Activated CD8-positive, alpha-beta memory T cell treated with anti-CD3 and anti-CD28 coated beads for 4 hours (primary cell): ENCODE data around the gene CDK17.

Experiments
- DNase-seq, 2 donors: peaks; one replicate each; pipeline ENCODE4 v3.0.0-alpha.2; 2020; ENCODE audit warnings: low read depth in 2 of 2

Gene CDK17

DNA sequence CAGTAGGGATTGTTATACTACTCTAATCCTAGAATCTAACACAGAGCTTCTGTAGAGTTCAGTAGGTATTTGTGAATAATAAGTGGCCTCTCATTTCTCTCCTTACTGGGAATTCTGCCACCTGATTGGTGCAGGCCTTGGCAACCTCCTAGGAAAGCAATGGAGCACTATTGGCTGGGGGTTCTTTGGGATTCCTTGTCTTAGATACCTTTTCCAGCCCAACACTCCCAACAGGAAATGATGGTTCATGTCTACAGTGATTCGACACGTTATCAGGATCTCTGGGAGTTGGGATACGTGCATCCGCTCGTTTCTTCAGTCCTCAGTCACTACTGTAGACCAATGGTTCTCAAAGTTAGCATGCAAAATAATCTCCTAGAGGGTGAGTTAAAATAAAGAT, 138.7 kb downstream of the CDK17 start:
- DNase-seq, result no peak

DNA sequence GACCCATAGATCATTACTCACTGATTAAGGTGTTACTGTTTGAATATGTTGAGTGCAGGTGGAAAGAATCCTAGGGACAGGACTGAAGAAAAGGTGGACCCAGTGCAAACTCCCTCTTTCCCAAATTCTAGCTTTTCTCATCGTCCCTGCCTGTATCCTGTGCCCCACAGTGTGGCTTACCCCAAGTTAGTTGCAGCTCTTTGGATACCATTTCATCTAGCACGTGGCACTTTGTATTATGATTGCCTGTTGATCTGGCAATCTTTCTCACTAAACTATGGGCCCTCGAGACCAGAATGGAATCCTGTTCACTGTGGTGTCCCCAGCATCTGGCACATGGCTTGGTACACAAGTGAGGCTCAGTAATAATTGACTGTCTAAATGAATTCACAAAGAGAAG, 139.6 kb downstream of the CDK17 start:
- DNase-seq, result no peak

DNA sequence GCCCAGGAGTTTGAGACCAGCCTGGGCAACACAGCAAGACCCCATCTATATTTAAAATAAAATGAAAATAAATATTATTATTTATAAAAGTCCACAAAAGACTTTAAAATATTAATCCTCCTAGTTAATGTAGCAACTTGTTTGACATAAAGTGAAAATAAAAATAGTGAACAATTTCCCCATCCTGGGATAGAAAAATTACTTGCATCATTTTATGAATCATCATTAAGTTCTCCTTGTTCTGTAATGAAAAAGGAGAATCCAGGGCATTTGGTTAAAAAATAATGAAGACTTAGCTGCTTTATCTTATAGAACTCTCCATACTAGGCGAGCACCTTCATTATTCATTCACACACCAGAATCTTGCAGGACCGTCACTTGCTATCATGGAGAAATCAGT, 140.0 kb downstream of the CDK17 start:
- no peak for DNase-seq

DNA sequence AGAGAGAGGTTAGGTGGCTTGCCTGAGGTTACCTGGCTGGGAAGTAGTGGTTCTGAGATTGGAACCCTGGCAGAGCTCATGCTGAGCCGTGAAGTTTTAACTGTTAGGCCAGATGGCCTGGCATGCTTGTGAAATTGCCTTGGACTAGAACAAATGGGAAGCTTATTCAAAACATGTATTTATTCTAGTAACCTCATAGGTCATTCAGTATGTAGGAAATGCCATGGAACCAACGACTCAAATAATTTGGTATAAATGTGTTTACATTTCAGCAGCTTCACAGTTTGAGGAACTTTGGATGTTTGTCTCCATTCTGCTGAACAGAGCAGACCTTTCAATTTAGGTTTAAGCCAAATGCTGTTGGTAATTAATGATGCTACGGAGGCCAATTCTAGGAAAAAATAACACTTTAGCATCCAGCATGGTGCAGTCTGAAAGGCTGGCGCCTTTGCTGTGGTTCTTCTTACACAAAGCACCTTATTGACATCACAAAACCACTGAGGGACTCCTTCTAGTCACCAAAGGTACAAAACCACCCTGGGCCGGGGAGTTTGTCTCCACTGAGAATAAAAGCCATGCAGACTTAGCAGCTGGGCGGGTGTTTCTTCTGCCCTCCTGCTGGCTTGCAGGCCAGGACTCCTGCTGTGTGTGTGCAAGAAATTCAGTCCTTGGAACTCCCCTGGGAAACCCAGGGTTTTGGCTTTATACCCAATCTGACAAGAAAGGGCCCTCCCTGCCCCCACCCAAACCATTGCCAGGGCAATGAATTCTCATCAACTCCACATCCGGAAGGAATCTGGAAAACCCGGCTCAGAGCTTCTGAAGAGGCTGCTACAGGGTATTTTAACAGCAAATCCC, 141.9 kb downstream of the CDK17 start:
- DNase-seq, result no peak

DNA sequence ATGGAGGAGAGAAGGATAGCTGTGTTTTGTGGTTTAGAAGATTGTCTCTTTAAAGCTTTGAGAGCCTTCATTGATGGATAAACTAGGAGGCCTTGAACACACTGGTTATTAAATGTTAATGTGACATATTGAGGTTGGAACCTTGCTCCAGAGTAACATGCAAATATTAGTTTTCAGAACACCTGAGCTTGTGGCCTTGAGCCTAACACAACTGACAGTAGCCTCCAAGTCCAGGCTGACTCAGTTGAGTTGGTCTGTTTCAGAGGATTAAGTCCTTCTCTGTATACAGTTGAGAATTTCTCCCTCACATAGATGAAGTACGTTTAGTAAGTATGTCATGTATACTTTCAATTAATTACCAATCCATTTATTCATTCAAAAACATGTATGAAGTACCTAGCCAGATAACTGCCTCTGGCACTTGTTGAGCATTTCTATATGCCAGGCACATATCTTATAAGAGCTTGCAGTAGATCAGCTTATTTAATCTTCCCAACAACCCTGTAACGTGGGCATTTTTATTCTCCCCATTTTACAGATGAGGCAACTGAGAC, 142.6 kb downstream of the CDK17 start:
- DNase-seq, result no peak

DNA sequence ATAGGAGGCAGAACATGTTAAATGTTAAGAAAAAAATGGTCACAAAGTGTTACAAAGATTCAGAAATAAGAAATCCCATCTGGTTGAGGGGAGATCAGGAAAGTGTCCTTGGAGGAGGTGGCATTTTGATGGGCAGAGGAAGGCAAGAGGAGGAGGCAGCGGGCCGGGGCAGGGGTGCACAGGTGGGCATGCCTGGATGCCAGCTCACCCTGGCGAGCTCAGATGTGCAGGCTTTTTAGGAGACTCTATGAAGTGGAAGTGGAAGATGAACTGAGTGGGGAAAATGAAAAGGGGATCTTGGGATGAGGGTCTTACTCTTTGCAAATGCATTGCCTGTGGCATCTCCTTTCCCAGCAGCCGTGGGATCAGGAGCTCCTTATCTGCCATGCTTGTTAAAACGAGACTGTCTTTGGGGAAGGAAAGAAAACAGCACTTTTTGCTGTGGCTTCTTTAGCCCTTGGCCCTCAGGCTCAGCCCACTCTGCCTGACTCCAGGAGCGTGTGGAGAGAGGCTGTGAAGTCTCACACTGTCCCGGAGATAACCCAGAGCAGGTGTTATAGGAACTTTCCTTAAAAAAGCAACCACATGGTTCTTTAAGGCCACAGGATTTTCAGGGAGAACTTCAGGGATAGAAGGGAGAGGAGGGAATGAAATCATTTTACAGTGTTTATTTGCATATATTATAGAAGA, 143.4 kb downstream of the CDK17 start:
- DNase-seq, result no peak

DNA sequence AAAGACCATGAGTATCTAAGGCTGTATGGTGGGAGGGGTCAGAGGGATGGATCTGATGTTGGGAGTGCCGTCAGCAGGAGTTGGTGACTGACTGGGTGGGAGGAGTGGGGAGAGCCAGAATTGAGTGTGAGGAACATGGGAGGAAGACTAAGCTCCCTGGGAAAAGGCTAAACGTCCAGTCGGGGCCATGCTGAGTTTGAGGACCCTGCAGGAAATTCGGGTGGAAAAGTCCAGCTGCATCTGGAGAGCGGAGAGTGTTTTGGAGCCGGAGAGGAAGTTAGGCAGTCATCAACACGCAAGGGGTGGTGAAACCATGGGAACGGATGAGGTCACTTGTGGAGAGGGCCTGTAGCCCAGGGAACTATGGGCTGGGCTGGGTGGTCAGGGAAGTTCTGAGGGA, 145.2 kb downstream of the CDK17 start:
- DNase-seq, result no peak

DNA sequence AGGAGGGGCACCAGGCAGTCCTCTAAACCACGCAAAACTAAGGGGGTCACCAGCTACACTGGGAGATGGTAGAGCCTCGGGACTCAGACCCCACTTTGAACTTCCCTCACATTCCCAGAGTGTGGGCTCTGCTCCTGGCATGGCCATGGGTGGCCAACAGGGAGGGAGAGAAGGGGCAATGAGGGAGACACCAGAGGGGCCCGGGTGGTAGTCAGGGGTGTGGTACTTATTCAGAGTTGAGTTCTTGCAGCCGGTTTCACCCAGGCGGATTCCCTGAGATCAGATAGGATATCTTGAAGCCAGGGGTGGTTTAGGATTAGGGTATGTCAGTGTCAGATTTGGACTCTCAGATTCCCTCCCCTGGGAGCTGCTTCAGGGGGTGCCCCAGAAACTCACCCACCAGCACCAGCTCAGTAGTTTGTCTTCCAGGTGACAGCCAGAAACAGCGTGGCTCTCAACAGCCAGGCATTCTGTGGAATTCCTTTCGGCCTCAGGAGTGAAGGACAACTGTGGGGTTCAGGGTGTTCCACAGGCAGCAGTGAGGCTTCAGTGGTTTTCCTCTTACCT, 150.0 kb downstream of the CDK17 start:
- no peak for DNase-seq

DNA sequence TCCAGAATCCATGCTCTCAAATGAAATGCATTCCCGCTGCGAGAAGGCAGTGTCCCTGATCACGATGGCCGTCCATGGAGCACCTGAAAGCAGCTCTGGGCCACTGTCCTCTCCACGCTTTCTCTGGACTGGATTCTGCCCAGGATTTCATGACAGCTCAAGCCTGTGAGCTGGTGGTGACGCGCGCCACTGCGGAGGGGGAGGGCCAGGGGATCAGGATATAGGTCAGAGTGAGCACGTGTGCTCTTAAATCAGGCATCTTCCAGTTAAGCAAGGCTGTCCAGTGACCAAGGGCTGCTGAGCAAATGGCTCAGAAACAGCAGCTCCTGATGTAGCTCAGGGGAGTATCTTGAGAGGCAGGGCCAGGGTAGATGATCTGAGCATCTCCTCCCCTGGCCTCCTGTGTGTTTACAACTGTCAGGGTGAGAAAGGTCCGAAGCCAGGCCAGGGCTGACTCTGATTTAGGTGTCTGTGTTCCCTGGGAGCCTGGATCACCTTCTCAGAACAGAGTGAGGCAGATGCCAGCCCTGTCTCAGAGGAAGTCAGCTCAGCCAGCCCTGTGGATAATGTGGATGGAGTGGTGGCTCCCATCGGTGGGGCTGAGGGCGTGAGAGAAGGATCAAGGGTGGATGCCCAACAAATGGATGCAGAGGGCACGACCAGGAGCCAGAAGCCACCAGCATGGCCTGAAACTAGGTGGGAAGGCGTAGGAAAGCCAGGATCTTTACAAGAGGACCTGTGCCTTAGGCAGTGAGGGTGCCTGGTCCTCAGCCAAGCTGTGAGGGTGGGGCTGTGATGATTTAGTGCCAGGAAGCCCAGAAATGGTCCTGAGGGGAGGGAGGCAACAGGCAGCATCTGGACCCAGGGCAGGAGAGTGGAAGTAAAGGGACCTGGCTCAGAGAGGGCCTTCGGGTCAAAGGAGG, 150.8 kb downstream of the CDK17 start:
- no peak for DNase-seq

DNA sequence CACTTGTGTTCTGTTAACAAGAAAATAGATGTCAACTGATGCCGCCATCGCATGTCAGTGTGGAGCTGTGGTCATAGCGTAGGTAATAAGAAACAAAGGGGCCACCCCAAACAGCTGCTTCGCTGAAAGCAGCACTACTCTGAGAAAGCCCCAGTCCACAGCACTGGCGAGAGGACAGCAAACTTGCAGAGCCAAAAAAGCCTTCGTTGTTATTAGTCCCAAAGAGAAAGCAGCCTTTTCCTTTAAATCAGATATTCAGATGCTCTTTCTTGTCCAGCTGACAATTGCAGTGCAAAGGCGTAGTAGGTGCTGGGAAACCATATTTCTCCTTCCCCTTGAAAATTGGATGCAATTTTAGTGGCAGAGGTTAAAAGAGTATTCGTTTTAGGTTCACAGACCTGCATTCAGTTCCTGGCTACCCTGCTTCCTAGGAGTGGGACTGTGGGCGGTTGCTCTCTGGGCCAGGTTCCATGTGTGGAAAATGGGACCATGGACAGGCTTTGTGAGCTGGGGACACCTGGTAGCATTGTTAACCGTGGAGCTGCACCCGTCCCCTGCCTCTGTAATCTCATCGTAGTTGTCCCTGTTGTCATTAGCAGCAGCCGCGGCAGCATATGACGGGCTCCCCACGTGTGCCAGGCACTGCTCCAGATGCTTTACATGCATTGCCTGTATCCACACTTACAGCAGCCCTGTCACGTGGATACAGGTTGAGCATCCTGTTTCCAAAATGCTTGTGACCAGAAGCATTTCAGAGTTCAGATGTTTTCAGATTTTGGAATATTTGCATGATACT, 151.9 kb downstream of the CDK17 start:
- DNase-seq, result no peak

DNA sequence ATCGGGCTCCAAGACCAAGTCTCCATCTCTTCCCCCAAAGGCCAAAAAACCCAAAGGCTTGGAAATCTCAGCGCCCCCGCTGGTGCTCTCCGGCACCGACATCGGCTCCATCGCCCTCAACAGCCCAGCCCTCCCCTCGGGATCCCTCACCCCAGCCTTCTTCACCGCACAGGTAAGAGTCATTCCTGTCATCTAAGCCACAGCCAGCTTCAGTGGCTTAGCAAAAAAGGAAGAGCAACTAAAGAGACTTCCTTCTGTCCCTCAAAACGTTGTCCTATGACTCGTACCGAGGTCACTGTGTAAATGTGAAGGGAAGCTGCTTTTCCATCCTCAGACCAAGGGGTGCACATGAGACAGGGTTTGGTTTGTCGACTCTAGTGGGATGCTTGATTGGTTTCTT, 152.7 kb downstream of the CDK17 start:
- no peak for DNase-seq

DNA sequence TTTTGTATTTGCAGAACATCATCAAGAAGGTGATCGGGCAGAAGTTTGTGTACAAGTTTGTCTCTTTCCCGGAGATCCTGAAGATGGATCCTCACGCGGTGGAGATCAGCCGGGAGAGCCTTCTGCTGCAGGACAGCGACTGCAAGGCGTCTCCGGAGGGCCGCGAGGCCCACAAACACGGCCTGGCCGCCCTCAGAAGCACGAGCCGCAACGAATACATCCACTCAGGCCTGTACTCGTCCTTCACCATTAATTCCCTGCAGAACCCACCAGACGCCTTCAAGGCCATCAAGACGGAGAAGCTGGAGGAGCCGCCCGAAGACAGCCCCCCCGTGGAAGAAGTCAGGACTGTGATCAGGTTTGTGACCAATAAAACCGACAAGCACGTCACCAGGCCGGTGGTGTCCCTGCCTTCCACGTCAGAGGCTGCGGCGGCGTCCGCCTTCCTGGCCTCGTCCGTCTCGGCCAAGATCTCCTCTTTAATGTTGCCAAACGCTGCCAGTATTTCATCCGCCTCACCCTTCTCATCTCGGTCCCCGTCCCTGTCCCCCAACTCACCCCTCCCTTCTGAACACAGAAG, 153.2 kb downstream of the CDK17 start:
- no peak for DNase-seq

DNA sequence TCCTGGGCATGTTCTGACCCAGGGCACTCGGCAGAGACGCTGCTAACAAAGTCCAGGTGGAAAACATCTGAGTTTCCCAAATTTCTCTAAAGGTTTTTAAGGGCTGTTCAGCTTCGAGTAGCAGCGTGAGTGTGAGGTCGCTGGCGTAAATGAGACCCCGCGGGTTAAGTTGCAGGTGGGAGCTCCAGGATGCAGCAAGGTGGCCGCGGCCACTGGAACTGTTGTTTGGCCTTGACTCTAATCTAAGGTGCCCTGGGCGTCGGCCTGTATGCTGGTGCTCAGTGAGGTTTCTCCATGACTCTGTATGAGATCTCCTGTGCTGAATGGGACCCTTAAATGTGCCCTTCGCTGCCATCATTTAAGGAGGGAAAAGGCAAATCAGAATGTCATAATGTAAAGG, 155.4 kb downstream of the CDK17 start:
- no peak for DNase-seq

DNA sequence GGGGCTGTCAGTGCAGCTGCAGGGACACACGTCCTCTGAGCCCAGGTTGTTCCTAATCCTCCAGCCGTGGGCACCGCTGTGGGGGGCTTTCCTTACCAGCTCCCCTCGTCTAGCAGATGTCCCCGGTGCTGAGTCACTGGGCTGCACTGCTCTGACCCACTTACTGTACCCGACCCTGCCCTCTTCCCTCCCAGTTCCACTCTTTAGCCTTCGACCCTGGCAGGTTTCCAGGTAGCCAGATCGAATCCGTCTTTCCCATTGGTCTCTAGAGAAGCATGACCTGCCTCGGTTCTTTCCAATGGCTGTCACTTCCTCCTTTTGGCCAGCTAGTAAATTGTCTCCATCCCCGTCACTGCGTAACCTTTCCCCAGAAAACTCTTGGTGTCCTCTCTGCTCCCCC, 157.6 kb downstream of the CDK17 start:
- DNase-seq, result no peak

DNA sequence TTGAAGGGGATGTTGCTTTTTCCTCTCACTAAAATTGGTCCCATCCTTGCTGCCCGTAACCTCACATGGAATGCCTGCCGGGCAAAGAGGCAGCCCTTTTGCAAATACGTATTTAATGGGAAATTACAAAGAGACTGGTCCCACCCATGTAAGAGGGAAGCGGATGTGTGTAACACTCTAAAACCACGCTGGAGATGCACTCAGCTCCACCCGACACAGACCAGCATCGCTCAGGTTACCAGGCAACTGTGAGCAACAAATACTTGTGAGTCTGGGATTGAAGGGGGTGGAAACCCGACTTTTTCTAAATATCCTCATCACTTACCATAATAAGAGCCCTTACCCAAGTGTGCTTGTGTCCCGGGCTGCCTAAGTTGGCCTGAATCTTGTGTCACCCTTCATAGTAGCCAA, 158.4 kb downstream of the CDK17 start:
- peak; percentile 26 to 44 for DNase-seq

DNA sequence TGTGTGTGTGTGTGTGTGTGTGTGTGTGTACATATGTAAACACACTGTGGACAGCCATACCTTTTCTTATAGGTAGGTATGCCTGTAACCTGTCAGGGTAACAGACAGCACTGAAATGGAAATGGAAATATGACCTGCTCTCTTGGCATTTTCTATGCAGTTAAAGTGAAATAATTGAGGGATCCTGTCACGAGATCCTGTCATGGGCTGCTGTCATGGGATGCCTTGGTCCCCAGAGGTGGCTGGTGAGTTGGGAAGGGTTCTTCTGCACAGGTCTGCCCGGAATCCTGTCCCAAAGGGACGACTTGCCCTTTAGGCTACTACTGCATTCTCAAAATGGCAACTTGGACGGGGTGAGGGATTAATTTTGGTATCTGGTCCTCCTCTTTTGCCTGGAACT, 158.8 kb downstream of the CDK17 start:
- no peak for DNase-seq

DNA sequence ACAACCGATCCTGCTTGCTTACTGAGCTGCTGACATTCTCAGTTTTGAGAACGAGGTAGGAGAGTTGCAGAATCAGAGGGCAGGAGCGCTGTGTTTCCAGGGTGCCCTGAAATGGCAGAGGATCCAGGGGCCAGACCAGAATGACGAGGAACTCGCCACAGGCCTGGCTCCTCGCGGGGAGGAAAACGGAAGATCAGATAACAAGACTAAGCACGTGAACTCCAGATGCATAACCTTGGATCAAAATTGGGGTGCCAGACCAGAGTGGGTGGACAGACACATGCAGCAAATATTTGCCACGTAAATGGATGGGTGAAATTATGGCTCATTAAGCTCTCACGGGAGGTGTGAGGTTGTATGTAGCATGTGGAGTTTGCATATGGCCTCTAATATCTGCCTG, 159.6 kb downstream of the CDK17 start:
- no peak for DNase-seq

DNA sequence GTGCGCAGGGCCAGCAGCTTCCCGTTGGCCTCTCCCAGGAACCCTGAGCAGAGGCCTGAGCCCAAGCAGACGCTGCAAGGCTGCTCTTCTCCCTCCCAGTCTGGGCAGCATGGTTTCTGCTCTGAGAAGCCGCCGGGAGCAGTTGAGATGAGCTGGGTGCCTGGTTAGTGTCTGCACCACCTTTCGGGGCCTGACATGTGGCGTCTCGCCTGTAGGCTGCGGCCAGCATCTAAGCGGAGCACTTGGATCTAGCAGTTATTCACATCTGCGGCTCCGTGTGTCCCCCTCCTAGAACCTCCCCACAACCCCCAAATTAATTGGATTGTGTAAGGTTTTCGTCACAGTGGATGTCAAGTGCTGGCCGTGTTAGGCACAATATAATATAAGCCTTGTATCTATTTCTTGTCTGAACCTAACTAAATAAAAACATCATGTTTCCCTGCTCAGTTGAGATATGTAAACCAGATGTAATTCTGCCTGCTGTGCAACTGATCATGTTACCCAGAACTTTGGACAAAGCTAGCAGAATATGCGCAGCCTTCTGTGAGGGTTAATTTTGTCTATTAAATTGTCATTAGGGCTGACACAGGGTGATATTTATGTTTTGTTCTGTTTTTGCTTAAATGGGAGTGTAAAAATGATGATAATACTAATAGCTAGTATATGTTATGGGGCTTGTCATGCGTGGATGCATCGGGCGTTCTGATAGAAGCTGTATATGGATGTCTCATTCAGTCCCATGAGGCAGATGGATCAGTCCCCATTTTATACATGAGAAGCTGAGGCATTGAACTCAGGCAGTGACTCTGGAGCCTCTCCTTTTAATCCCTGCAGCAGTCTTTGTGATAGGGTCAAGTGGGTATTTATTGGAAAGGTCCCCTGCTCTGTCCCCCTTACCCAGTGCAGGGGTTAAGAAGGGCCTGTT, 160.3 kb downstream of the CDK17 start:
- DNase-seq, result no peak

DNA sequence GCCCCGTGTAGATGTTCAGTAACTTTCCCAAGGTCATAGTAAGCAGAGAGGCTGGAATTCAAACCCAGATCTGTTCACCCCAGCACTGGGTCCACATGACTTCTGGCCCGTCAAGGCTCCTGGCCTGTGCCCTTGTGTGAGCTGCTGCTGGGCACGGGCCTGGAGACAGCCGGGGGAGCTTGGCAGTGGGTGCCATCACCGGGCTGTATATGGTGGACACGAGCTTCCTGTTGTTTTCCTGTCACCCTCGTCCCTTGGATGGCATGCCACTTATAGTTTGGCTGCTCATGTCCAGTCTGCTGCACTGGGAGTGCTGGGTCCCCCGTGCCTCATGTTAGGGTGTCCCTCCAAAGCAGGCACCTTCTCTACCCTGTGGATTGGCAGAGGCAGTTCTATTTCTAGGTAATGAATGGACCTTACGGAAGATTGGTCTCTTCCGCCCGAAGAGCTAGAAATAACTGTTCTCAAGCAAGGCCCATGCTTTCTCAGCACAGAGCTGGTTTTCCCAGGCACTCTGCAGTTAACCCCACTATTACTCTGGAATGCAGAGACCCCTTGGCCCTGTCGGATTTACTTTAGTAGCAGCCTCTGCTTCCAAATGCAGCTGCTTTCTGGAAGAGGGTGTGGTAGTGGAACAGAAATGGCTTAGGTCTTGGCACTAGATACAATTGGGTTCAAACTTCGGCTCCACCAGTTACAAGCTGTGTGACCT, 161.7 kb downstream of the CDK17 start:
- no peak for DNase-seq
